ENCODE measurements around the gene TSPAN9.
"Not testable (repeated sequence)": the region's sequence is repeated elsewhere in the genome, so short reads cannot be mapped to it uniquely, and the experiment has no call there.

Gene TSPAN9

GRCh38 chr12:3044141-3044630, 33.0 kb upstream of the TSPAN9 start:
- no peak for DNase-seq (ENCODE audit: low spot score)

GRCh38 chr12:3045494-3045893, 31.7 kb upstream of the TSPAN9 start:
- DNase-seq (ENCODE audit: low spot score), result no peak

DNA sequence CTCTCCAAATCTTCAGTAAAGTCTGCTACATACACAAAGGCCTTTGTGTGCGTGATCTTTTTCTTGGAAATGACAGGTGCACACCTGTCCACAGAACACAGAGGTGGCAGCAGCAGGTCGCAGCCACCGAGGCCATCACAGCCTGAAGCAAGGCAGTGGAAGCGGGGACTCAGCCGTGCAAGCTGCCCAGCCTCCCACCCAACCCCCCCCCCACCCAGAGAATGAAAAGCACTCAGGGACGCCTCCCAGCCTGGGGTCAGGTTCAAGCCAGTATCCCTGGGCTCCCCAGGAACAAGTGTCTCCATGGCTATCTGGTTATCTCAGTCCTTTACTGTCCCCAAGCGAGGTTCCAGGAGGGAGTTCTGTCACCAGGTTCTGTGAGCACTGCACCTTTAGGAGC, 31.2 kb upstream of the TSPAN9 start:
- no peak for DNase-seq (ENCODE audit: low spot score)

DNA sequence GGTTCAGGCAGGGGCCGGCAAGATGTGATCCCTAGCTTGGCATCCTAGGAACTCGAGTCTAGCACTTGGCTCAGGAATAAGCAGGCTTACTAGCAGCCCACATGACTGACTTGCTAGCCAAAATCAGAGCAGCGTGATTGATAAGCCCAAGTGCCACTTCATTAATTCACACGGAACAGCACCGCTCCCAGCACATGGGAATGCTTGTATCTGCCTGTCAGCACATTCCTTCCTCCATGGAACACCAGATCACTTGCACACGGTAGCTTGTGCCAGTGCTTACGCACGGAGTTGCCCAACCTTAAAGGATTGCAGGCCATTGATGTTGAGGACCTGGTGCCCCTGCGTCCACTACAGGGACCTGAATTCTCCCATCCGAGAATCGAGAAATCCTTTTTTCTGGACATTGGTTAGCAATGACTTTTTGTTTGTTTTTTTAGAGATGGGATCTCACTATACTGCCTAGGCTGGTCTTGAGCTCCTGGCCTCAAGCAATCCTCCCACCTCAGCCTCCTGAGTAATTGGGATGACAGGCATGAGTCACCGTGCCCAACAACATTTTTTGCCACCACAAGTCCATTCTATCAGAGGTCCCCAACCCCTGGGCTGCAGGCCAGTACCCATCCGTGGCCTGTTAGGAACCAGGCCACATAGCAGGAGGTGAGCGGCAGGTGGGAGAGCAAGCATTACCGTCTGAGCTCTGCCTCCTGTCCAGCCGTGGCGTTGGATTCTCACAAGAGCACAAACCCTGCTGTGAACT, 30.6 kb upstream of the TSPAN9 start:
- DNase-seq (ENCODE audit: low spot score), result no peak

- DNase-seq (ENCODE audit: low spot score), result no peak
These were observed 29.2 kb upstream of the TSPAN9 start for GRCh38 chr12:3047961-3048360.

GRCh38 chr12:3048540-3048939, 28.6 kb upstream of the TSPAN9 start:
- DNase-seq (ENCODE audit: low spot score), result no peak

DNA sequence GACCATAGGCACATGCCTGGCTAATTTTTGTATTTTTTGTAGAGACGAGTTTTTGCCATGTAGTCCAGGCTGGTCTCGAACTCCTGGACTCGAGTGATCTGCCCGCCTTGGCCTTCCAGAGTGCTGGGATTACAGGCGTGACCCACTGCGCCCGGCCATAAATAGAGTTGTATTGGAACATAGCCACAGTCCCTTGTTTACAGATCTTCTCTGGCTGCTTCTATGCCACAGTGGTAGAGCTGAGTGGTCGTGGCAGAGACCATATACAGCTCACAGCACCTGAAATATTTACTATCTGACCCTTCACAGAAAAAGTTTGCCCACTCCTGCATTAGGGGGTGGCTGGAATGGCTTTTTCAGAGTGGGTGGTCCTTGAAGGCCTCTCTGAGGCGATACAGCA, 28.0 kb upstream of the TSPAN9 start:
- DNase-seq (ENCODE audit: low spot score), result no peak

- DNase-seq (ENCODE audit: low spot score), result no peak
These were observed 27.4 kb upstream of the TSPAN9 start for GRCh38 chr12:3049611-3050249.

DNA sequence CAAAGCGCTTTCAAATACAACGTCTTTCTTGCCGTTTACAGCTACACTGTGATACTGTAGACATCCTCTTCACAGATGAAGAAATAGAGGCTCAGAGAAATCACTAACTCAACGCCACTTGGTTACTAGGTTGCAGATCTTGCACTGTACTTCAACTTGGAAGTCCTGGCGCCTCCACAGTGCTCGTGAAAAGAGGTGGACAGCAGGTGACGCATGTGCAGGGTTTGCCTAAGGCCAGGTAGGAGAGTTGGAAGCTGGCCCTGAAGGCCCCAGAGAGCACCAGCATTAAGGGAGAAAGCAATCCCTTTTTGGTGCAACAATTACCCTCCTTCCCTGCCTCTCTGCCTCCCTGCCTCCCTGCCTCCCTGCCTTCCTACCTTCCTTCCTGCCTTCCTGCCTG, 22.8 kb upstream of the TSPAN9 start:
- no peak for DNase-seq (ENCODE audit: low spot score)

DNA sequence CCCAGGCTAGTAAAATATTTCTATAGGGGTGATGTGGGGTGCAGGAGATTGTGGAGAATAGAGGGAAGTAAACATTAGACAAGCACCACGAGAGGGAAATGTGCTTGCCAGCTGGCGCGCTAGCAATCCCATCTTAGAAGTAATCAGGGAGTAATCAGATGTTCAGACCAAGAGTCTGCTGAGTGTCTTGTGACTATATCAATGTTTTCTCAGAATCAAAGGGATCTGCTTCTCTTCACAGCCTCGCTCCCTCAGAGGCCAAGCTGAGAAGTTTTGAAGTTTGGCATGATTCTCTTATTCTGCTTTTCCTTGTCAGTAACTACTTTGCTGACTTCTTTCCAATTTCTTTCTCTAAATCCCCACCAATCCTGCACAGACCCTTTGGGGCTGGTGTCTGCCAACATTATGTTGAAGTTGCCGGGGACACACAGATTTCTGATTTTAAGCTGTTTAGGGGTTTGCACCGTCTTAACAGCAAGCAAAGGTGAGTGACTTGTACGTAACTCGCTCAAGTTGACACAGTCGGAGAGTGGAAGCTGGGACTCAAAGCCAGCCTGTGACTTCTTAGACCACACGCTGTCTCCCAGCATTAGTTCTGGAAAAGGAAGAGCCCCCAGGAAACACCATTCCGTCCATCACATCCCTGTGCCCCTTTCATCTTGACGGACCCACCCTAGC, 22.0 kb upstream of the TSPAN9 start:
- peak; percentile 42 for DNase-seq (ENCODE audit: low spot score)

GRCh38 chr12:3055704-3056467, 21.3 kb upstream of the TSPAN9 start:
- no peak for DNase-seq (ENCODE audit: low spot score)

- peak; percentile 87 for DNase-seq (ENCODE audit: low spot score)
These were observed 16.1 kb upstream of the TSPAN9 start for GRCh38 chr12:3061059-3061458.

DNA sequence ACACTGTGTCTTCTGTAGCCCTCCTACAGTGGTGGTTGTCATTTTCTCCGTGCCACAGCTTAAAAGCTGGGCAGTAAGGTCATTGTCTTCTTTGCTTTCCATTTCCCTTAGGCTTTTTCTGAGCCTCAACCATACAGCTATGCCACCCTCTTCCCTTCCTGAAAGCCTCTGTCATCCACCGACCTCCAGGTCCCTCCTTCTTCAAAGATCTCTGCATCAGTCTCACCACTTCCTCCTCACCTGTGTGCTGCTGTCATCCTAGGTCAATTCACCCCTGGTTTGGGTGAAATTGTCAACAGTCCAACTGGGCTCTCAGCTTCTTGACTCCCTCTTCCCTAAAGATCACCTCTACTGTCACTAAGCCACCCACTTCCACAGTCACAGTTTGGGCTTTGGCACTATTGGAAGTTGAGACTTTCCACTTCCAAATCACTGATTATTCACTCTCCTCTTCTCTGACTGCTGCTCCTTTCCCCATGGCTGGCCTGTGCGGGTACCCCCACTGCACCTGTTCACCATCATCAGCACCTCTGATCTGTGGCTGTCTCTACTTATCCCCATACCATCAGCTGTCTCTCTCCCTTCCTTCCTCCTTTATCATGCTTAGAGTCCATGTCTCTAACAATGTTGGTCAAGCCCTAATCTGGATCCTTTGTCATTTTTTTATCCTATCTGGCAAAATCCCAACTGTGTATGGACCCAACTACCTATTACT, 15.5 kb upstream of the TSPAN9 start:
- DNase-seq (ENCODE audit: low spot score), result no peak

- DNase-seq (ENCODE audit: low spot score), result no peak
These were observed 11.9 kb upstream of the TSPAN9 start for GRCh38 chr12:3065300-3065699.

DNA sequence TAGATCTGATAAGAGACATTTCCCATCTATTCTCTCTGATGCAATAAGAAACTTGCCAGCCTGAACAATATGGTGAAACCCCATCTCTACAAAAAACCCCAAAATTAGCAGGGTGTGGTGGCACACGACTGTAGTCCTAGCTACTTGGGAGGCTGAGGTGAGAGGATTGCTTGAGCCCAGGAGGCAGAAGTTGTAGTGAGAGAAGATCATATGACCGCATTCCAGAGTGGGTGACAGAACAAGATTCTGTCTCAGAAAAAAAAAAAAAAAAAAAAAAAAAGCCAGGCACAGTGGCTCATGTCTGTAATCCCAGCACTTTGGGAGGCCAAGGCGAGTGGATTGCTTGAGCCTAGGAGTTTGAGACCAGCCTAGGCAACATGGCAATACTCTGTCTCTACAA, 11.3 kb upstream of the TSPAN9 start:
- DNase-seq (ENCODE audit: low spot score), result not testable (repeated sequence)

DNA sequence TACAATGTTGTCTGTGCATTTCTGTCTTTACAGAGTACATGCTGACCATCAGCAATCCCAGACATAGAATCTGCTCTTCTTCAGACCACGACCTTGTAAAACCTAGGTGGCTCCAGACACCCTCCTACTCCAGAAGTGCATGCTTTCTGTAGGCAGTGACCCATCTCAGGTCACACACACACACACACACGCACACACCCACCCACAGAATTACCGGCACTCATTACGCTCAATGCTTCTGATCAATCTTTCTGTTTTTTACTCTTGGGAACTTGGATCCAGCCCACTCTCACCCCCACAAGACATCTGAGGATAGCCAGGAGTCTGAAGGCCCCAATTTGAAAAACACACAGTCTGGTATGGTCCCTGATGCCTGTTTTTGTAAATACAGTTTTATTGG, 7.5 kb upstream of the TSPAN9 start:
- no peak for DNase-seq (ENCODE audit: low spot score)

DNA sequence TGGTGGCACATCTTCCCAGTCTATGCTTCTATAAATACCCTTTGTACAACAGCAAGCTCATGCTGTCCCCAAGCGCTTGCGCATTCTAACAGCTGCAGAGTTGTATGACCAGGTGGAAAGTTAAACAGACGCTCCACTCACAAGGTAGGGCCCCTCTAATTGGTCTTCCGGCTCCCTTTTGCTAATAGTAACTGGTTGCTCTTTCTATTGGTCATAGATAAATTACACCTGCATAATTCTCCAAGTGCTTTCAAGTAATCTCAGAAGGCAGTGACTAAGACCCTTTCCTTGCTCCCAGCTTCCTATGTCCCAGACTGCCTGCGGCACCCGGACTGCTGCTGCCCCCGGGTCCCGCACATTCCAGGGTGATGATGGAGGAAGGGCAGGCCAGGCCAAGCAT, 6.1 kb upstream of the TSPAN9 start:
- no peak for DNase-seq (ENCODE audit: low spot score)

GRCh38 chr12:3071710-3072109, 5.5 kb upstream of the TSPAN9 start:
- DNase-seq (ENCODE audit: low spot score), result no peak

DNA sequence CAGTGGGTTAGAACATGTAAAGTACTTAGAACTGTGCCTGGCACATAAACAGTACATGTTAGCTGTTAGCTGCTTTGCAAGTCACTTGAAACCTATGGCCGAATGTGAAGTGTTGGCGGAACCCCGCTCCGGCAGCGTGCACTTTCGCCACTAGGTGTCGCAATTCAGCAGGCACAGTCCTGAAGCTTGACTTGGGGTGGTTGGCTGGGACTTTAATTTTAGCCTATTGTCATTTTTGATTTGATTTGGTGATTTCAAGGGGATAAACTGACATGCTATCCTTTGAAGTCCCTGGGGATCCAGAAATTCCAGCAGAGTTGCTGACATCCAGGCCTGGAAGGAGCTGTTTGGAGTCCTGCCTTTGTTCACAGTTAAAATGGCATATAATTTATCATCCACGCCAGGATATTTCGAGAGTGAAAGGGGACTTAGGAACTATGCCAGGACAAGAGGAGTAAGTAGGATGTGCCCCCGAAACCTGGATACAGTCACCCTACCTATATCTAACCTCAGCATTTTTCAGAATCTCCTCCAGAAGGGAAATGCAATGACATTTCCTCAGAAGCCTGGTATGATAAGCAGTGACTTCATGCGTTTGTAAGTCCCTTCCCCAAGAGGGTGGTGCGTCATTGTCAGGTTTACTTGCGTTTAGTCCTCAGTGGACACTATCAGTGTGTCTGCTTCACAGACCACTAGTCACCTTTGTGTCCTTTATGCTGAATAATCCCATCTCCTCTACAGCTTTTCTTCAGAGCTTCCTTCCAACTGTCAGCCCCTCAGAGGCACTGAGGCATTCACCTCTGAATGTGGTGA, 3.5 kb upstream of the TSPAN9 start:
- peak; percentile 89 for DNase-seq (ENCODE audit: low spot score)

DNA sequence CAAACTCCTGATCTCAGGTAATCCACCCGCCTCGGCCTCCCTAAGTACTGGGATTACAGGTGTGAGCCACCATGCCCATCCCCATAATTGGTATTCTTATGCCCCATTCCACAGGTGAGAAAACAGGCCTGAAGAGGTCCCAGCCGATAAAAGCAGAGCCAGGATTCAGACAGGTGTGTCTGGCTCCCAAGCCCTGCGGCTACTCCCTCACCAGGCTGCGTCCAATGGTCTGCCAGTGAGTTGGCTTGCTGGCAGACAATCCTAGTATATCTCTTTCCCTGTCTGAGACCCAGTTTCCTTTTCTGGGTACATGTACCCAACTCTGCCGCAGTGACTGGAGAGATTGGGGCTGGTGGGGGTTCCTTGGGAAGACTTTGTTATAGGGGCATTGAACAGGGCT, 1.9 kb upstream of the TSPAN9 start:
- no peak for DNase-seq (ENCODE audit: low spot score)

DNA sequence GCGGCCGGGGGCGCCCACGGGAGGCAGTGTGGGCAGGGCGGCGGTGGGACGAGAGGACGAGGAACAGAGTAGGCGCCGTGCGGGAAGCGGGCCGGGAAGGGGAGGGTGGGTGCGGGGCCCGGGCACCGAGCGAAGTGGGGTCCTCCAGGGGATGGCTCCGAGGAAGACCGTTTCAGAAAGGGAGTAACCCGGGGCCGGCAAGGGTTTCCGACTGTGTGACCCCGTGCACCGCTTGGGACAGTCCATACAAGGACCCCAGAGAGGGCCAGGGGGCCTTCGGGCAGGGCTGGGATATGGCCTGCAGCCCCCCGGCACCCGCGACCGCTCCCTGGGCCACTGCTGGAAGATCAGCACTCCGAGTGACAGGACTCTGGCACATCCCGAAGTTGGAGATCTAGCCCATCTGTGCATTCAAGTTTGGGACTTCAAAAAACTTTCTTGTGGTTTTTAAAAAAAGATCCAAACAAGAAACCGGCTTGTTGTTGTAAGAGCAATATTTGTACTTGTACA, 448 bp downstream of the TSPAN9 start:
- DNase-seq (ENCODE audit: low spot score), result peak; percentile 26

Measured in AG08395 (cell line).